ENCODE measurements around the gene ZEB1. TPM values are rescaled to one million over a fixed set of nuclear protein-coding genes. Genes with fewer than 3 reads are reported as not detected.

The ZEB1 gene
- total RNA-seq, 1 donor from 2014 or later, result 149 TPM

GRCh38 chr10:31467791-31468535 lies 148.9 kb downstream of the ZEB1 start:
- no peak for DNase-seq (ENCODE audit: low spot score)
- intact Hi-C loops (cut with DNase I), result loop anchor here (10.0 kb wide), 1 partner anchor 143 kb away; no protein-coding TSS in a partner anchor

GRCh38 chr10:31468536-31468859 lies 149.5 kb downstream of the ZEB1 start:
- no peak for DNase-seq (ENCODE audit: low spot score)
- intact Hi-C loops (cut with DNase I), result loop anchor here (10.0 kb wide), 1 partner anchor 144 kb away; no protein-coding TSS in a partner anchor

GRCh38 chr10:31475519-31475918 lies 156.5 kb downstream of the ZEB1 start:
- no peak for DNase-seq (ENCODE audit: low spot score)
- intact Hi-C loops (cut with DNase I), result no loop called here

GRCh38 chr10:31476088-31476487 lies 157.1 kb downstream of the ZEB1 start:
- intact Hi-C loops (cut with DNase I), result no loop called here
- no peak for DNase-seq (ENCODE audit: low spot score)

GRCh38 chr10:31477584-31477983 lies 158.6 kb downstream of the ZEB1 start:
- intact Hi-C loops (cut with DNase I), result no loop called here
- DNase-seq (ENCODE audit: low spot score), result no peak

GRCh38 chr10:31479752-31480151 lies 160.7 kb downstream of the ZEB1 start:
- intact Hi-C loops (cut with DNase I), result no loop called here
- DNase-seq (ENCODE audit: low spot score), result no peak

- DNase-seq (ENCODE audit: low spot score), result no peak
- intact Hi-C loops (cut with DNase I), result no loop called here
These were observed 164.5 kb downstream of the ZEB1 start for GRCh38 chr10:31483546-31483945.

GRCh38 chr10:31484431-31485135 lies 165.6 kb downstream of the ZEB1 start:
- no peak for DNase-seq (ENCODE audit: low spot score)
- intact Hi-C loops (cut with DNase I), result no loop called here

- no peak for DNase-seq (ENCODE audit: low spot score)
These were observed 172.0 kb downstream of the ZEB1 start for GRCh38 chr10:31490858-31491504.

GRCh38 chr10:31507427-31507826 lies 188.4 kb downstream of the ZEB1 start:
- intact Hi-C loops (cut with DNase I), result no loop called here
- no peak for DNase-seq (ENCODE audit: low spot score)

More at GRCh38 chr10:31490858-31491504, 172.0 kb downstream of the ZEB1 start:
- intact Hi-C loops (cut with DNase I), result loop anchor here (2.0 to 5.0 kb wide), 2 partner anchors 174 to 706 kb away; partner anchors contain the start of gene ZEB1

- intact Hi-C loops (cut with DNase I), result no loop called here
These were observed 189.2 kb downstream of the ZEB1 start for GRCh38 chr10:31508234-31508633.

GRCh38 chr10:31508882-31509281 lies 189.9 kb downstream of the ZEB1 start:
- DNase-seq (ENCODE audit: low spot score), result no peak
- intact Hi-C loops (cut with DNase I), result no loop called here

More at GRCh38 chr10:31508234-31508633, 189.2 kb downstream of the ZEB1 start:
- no peak for DNase-seq (ENCODE audit: low spot score)

- intact Hi-C loops (cut with DNase I), result no loop called here
- DNase-seq (ENCODE audit: low spot score), result no peak
These were observed 191.0 kb downstream of the ZEB1 start for GRCh38 chr10:31509989-31510388.

GRCh38 chr10:31515116-31515515 lies 196.1 kb downstream of the ZEB1 start:
- intact Hi-C loops (cut with DNase I), result no loop called here
- DNase-seq (ENCODE audit: low spot score), result no peak

GRCh38 chr10:31515819-31516402 lies 196.9 kb downstream of the ZEB1 start:
- intact Hi-C loops (cut with DNase I), result no loop called here
- no peak for DNase-seq (ENCODE audit: low spot score)

GRCh38 chr10:31520986-31521831 lies 202.2 kb downstream of the ZEB1 start:
- no peak for DNase-seq (ENCODE audit: low spot score)
- intact Hi-C loops (cut with DNase I), result loop anchor here (10.0 kb wide), 1 partner anchor 254 kb away; no protein-coding TSS in a partner anchor

- no peak for DNase-seq (ENCODE audit: low spot score)
- intact Hi-C loops (cut with DNase I), result loop anchor here (10.0 kb wide), 1 partner anchor 252 kb away; no protein-coding TSS in a partner anchor
These were observed 203.8 kb downstream of the ZEB1 start for GRCh38 chr10:31522820-31523219.

GRCh38 chr10:31524460-31524859 lies 205.4 kb downstream of the ZEB1 start:
- DNase-seq (ENCODE audit: low spot score), result no peak
- intact Hi-C loops (cut with DNase I), result loop anchor here (10.0 kb wide), 1 partner anchor 250 kb away; no protein-coding TSS in a partner anchor

GRCh38 chr10:31526178-31526577 lies 207.2 kb downstream of the ZEB1 start:
- no peak for DNase-seq (ENCODE audit: low spot score)
- intact Hi-C loops (cut with DNase I), result loop anchor here (10.0 kb wide), 1 partner anchor 249 kb away; no protein-coding TSS in a partner anchor
